Parathyroid adenoma (tissue), 2 donors: Measurements from ENCODE around the gene KCTD16.

Source experiments
- H2AFZ ChIP-seq: fragments of 300-600 bp; sonication (generic); one replicate; pipeline ENCODE4 v1.7.0; 2017; ENCODE audit warnings: antibody characterized with exemption, mild to moderate bottlenecking
- H3K27ac ChIP-seq: fragments of 300-600 bp; sonication (generic); one replicate; pipeline ENCODE4 v1.7.0; 2017
- H3K27me3 ChIP-seq: fragments of 300-600 bp; sonication (generic); one replicate; pipeline ENCODE4 v1.7.0; 2017; ENCODE audit warnings: low read length; ENCODE audit not compliant: control insufficient read depth, insufficient read depth
- H3K36me3 ChIP-seq: fragments of 300-600 bp; sonication (generic); one replicate; pipeline ENCODE4 v1.7.0; 2017; ENCODE audit warnings: low read length; ENCODE audit not compliant: control insufficient read depth, insufficient read depth
- H3K4me1 ChIP-seq: fragments of 300-600 bp; sonication (generic); one replicate; pipeline ENCODE4 v1.7.0; 2017; ENCODE audit warnings: control low read depth
- H3K4me2 ChIP-seq: fragments of 300-600 bp; sonication (generic); one replicate; pipeline ENCODE4 v1.7.0; 2017; ENCODE audit warnings: low read length
- H3K4me3 ChIP-seq: fragments of 300-600 bp; sonication (generic); one replicate; pipeline ENCODE4 v1.7.0; 2017; ENCODE audit warnings: low read depth, low read length
- H3K79me2 ChIP-seq: fragments of 300-600 bp; sonication (generic); one replicate; pipeline ENCODE4 v1.7.0; 2017; ENCODE audit warnings: control low read depth
- H3K9ac ChIP-seq: fragments of 300-600 bp; sonication (generic); one replicate; pipeline ENCODE4 v1.7.0; 2017; ENCODE audit warnings: mild to moderate bottlenecking
- H3K9me3 ChIP-seq: fragments of 300-600 bp; sonication (generic); one replicate; pipeline ENCODE4 v1.7.0; 2017; ENCODE audit warnings: low read length; ENCODE audit not compliant: control insufficient read depth
- TF ChIP-seq, protein P1 (sequence below): fragments of 300-600 bp; sonication (generic); IDR thresholded peaks from one replicate; pipeline ENCODE4 v1.7.0; 2017; ENCODE audit warnings: antibody characterized with exemption, mild to moderate bottlenecking
- donor health status: primary hyperparathyroidism.

The KCTD16 gene

DNA sequence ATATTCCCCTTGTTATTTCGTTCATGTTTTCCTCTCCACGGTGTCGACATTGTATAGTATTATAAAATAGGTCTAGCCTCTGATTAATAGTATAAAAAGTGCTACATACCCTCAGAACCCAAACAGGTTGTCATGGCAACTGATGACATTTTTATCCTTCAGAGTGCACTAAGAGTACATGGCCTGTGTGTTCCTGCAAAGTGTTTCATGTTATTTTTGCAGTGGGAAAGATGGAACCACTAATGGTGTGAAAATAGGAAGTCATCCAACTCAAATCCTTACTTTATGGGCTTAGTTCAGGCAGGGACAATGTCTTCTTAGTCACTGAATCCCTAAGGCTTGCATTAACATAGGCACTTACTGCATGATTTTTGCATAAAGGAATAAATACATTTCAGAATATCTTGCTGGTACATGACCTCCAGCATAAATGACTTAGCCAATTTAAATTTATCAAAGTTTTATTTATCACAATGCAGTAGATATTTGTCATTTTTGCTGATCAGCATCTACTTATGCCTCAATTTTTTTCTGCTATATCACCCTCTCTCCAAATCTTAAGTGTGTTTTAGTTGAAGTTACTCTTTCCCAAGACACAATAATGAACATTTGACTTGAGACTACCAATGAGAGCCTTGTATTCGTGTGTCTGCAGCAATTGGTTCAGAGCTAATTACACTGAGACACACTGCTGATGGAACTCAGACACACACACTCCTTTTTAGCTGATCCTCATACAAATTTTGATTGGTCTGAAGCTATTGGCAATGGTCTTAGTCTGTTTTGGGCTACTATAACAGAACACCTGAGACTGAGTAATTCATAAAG, 243.7 kb downstream of the KCTD16 start:
- Histone ChIP-seq H2AFZ (no peak overlapping the region), H3K9me3 (peaks cover 3% of the 10 kb centered on the region), H3K27me3 (no peaks in the 10 kb centered on the region), H3K36me3 (no peaks in the 10 kb centered on the region), H3K4me1 (no peaks in the 10 kb centered on the region), H3K27ac (no peak overlapping the region), H3K4me2 (no peak overlapping the region), H3K4me3 (no peak overlapping the region), H3K79me2 (no peaks in the 10 kb centered on the region), H3K9ac (no peak overlapping the region)
- TF ChIP-seq, protein P1, sequence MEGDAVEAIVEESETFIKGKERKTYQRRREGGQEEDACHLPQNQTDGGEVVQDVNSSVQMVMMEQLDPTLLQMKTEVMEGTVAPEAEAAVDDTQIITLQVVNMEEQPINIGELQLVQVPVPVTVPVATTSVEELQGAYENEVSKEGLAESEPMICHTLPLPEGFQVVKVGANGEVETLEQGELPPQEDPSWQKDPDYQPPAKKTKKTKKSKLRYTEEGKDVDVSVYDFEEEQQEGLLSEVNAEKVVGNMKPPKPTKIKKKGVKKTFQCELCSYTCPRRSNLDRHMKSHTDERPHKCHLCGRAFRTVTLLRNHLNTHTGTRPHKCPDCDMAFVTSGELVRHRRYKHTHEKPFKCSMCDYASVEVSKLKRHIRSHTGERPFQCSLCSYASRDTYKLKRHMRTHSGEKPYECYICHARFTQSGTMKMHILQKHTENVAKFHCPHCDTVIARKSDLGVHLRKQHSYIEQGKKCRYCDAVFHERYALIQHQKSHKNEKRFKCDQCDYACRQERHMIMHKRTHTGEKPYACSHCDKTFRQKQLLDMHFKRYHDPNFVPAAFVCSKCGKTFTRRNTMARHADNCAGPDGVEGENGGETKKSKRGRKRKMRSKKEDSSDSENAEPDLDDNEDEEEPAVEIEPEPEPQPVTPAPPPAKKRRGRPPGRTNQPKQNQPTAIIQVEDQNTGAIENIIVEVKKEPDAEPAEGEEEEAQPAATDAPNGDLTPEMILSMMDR = no peak

DNA sequence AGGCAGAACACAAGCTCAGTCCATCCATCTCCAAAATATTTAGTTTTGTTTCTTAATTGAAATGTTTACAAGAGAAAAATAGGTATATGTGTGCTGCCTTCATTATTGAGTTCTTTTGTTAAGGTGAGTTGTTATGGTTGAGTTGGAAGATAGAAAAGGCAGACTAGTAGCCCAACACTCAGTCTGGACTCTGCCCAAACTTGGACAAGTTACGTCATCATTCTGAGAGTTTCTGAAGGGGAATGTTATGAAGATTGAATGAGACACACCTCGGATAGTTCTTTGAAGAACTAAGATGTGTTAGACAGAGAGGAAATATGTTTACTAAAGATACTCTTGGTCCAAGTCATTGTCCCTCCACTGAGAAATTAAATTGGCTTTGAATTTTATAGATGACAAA, 245.5 kb downstream of the KCTD16 start:
- no peak overlapping the region for H3K4me3 ChIP-seq
- peaks cover 3% of the 10 kb centered on the region for H3K9me3 ChIP-seq
- no peaks in the 10 kb centered on the region for H3K36me3 ChIP-seq
- H3K4me1 ChIP-seq = no peaks in the 10 kb centered on the region
- TF ChIP-seq, protein P1 = no peak
- H3K27ac ChIP-seq = no peak overlapping the region
- no peak overlapping the region for H3K9ac ChIP-seq
- no peaks in the 10 kb centered on the region for H3K79me2 ChIP-seq
- no peak overlapping the region for H3K4me2 ChIP-seq
- H2AFZ ChIP-seq = no peak overlapping the region
- H3K27me3 ChIP-seq = no peaks in the 10 kb centered on the region

DNA sequence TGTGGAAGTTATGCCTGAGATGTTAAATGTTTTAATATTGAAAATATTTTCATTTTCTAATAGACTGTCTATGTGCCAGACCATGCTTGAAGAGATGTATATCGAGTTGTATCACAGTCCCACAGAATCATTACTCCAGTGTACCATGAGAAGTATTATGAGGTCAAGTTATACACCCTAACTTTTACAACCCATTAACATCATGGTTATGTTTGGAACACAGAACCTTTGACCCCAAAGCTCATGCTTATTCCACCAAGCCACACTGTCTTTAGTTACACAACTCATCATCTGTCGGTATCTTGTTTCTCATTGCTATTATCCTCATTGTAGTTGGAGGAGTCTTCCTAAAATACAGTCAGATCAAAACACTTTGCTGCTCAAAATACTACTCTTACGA, 248.0 kb downstream of the KCTD16 start:
- Histone ChIP-seq H3K4me3 (no peak overlapping the region), H3K4me1 (no peaks in the 10 kb centered on the region), H3K36me3 (no peaks in the 10 kb centered on the region), H3K79me2 (no peaks in the 10 kb centered on the region), H3K9me3 (peaks cover 3% of the 10 kb centered on the region), H3K9ac (no peak overlapping the region), H3K27me3 (no peaks in the 10 kb centered on the region), H2AFZ (no peak overlapping the region), H3K27ac (no peak overlapping the region), H3K4me2 (no peak overlapping the region)
- TF ChIP-seq, protein P1 = no peak

DNA sequence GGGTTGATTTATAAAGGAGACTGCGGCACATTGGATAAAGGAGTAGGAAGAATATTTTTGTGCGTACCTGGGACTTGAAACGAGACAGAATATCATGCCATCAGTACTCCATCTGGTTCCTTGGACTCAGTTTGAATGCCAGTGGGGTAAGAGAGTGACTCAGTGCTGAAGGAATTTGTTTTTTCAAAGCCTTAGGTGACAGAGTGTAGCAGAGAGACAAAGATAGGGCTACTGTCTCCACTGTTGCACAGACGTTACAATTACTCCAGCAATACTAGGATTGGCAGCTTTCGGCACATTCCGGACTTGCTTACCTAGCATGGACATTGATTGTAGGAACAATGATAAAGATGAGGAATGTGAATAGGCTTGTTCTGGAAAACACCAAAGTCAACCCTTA, 250.7 kb downstream of the KCTD16 start:
- H3K4me3 ChIP-seq = no peak overlapping the region
- no peaks in the 10 kb centered on the region for H3K27me3 ChIP-seq
- no peaks in the 10 kb centered on the region for H3K4me1 ChIP-seq
- H3K27ac ChIP-seq = no peak overlapping the region
- no peak overlapping the region for H3K9ac ChIP-seq
- no peaks in the 10 kb centered on the region for H3K36me3 ChIP-seq
- TF ChIP-seq, protein P1 = no peak
- H3K4me2 ChIP-seq = no peak overlapping the region
- H3K79me2 ChIP-seq = no peaks in the 10 kb centered on the region
- H2AFZ ChIP-seq = no peak overlapping the region
- H3K9me3 ChIP-seq = no peaks in the 10 kb centered on the region
